Measurements from ENCODE around the gene STK32A. TPM values are rescaled to one million over a fixed set of nuclear protein-coding genes. Genes with fewer than 3 reads are reported as not detected.

The STK32A gene
- total and polyA plus RNA-seq, 2 experiments from 2014 or later = 2.4 to 2.8 TPM

DNA sequence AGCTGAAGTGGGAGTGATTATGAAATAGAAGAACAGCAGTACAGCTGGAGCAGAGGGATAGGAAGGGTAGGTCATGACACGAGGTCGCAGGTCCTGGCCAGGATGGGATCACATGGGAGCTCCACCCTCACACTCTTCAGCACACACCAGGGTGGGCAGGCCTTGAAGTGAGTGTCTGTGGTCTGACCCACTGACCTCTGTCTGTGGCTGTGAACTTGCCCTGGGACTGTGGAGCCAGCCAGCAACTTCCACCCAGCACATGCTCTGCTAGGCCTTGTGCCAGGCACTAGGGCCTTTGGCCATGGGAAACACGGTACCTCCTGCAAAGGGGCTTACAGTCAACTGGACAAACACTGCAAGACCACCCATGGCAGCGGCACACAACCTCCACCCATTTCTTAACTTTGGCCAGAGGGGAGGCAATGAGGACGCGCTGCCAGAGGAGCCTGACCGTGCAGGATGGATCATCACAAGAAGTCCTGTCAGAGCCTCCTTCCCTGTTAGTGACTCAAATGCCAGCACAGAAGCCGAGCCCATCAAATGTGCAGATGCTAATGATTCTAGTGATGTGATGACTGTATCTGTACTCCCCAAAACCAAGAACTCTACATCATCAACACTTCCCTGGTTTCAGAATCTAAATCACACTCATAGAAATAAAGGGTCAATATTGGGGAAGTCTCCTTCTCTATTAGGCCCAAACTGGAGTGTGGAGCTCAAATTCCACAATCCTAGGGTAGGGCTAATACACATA, 161.4 kb downstream of the STK32A start:
- peaks cover 94% of the 10 kb centered on the region for H3K36me3 Mint-ChIP-seq (ENCODE audit: low read depth)
- Histone ChIP-seq H3K27me3 (ENCODE audit: insufficient read depth) (no peaks in the 10 kb centered on the region), H3K27ac (ENCODE audit: low read depth) (0 out of 2 replicates have a peak overlapping the region, but pooled peaks have one; percentile 48), H3K36me3 (ENCODE audit: insufficient read depth) (peaks cover 79% of the 10 kb centered on the region), H3K4me2 (no peak overlapping the region), H3K9me2 (ENCODE audit: insufficient read depth) (no peaks in the 10 kb centered on the region), H2AFZ (no peak overlapping the region), H3K4me3 (no peak overlapping the region), H3F3A (replicated peaks; ENCODE audit: low read depth) (peaks cover 46% of the 10 kb centered on the region), H4K20me1 (replicated peaks; ENCODE audit: insufficient read depth) (peaks cover 25% of the 10 kb centered on the region), H3K79me2 (replicated peaks; ENCODE audit: insufficient read depth) (no peaks in the 10 kb centered on the region), H3K4me1 (ENCODE audit: insufficient read depth) (peaks cover 3% of the 10 kb centered on the region; the same call in 1 of the 2 replicates)
- no peak for ATAC-seq
- no peak overlapping the region for H3K4me3 Mint-ChIP-seq
- H3K9me3 Mint-ChIP-seq = no peaks in the 10 kb centered on the region
- H3K27me3 Mint-ChIP-seq (ENCODE audit: insufficient read depth, low read depth, poor library complexity) = peaks cover 12% of the 10 kb centered on the region
- peaks cover 25% of the 10 kb centered on the region for H3K4me1 Mint-ChIP-seq
- TF ChIP-seq, protein P1, sequence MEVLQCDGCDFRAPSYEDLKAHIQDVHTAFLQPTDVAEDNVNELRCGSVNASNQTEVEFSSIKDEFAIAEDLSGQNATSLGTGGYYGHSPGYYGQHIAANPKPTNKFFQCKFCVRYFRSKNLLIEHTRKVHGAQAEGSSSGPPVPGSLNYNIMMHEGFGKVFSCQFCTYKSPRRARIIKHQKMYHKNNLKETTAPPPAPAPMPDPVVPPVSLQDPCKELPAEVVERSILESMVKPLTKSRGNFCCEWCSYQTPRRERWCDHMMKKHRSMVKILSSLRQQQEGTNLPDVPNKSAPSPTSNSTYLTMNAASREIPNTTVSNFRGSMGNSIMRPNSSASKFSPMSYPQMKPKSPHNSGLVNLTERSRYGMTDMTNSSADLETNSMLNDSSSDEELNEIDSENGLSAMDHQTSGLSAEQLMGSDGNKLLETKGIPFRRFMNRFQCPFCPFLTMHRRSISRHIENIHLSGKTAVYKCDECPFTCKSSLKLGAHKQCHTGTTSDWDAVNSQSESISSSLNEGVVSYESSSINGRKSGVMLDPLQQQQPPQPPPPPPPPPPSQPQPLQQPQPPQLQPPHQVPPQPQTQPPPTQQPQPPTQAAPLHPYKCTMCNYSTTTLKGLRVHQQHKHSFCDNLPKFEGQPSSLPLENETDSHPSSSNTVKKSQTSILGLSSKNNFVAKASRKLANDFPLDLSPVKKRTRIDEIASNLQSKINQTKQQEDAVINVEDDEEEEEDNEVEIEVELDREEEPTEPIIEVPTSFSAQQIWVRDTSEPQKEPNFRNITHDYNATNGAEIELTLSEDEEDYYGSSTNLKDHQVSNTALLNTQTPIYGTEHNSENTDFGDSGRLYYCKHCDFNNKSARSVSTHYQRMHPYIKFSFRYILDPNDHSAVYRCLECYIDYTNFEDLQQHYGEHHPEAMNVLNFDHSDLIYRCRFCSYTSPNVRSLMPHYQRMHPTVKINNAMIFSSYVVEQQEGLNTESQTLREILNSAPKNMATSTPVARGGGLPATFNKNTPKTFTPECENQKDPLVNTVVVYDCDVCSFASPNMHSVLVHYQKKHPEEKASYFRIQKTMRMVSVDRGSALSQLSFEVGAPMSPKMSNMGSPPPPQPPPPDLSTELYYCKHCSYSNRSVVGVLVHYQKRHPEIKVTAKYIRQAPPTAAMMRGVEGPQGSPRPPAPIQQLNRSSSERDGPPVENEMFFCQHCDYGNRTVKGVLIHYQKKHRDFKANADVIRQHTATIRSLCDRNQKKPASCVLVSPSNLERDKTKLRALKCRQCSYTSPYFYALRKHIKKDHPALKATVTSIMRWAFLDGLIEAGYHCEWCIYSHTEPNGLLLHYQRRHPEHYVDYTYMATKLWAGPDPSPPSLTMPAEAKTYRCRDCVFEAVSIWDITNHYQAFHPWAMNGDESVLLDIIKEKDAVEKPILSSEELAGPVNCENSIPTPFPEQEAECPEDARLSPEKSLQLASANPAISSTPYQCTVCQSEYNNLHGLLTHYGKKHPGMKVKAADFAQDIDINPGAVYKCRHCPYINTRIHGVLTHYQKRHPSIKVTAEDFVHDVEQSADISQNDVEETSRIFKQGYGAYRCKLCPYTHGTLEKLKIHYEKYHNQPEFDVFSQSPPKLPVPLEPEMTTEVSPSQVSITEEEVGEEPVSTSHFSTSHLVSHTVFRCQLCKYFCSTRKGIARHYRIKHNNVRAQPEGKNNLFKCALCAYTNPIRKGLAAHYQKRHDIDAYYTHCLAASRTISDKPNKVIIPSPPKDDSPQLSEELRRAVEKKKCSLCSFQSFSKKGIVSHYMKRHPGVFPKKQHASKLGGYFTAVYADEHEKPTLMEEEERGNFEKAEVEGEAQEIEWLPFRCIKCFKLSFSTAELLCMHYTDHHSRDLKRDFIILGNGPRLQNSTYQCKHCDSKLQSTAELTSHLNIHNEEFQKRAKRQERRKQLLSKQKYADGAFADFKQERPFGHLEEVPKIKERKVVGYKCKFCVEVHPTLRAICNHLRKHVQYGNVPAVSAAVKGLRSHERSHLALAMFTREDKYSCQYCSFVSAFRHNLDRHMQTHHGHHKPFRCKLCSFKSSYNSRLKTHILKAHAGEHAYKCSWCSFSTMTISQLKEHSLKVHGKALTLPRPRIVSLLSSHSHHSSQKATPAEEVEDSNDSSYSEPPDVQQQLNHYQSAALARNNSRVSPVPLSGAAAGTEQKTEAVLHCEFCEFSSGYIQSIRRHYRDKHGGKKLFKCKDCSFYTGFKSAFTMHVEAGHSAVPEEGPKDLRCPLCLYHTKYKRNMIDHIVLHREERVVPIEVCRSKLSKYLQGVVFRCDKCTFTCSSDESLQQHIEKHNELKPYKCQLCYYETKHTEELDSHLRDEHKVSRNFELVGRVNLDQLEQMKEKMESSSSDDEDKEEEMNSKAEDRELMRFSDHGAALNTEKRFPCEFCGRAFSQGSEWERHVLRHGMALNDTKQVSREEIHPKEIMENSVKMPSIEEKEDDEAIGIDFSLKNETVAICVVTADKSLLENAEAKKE (CRISPR knock-in tag; IDR thresholded peaks at IDR 0.05) = no peak
- no peak overlapping the region for H3K27ac Mint-ChIP-seq
- DNase-seq (ENCODE audit: low spot score) = no peak

DNA sequence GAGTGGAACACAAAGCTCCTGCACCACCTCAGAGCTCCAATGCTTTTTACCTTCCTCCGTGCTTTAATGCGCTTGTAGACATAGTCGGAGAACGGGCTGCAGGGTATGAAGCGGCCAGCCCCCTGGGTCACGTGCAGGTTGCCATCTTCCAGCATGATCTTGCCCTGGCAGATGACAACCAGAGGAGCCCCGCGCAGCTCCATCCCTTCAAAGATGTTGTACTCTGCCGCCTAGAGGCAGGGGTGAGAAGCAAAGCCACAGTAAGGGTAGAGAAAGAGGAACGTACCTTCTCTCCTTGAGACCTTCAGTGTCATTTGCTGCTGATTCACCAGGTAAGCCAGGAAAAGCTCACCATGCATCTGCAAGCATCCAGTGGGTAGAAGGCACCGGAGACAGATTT, 162.8 kb downstream of the STK32A start:
- no peak overlapping the region for H3K27ac Mint-ChIP-seq
- peaks cover 18% of the 10 kb centered on the region for H4K20me1 ChIP-seq (replicated peaks; ENCODE audit: insufficient read depth)
- peaks cover 39% of the 10 kb centered on the region for H3F3A ChIP-seq (replicated peaks; ENCODE audit: low read depth)
- no peak overlapping the region for H3K27ac ChIP-seq (ENCODE audit: low read depth)
- no peaks in the 10 kb centered on the region for H3K9me2 ChIP-seq (ENCODE audit: insufficient read depth)
- H3K27me3 ChIP-seq (ENCODE audit: insufficient read depth) = no peaks in the 10 kb centered on the region
- no peak overlapping the region for H3K4me3 ChIP-seq
- no peak overlapping the region for H3K4me3 Mint-ChIP-seq
- peaks cover 11% of the 10 kb centered on the region for H3K27me3 Mint-ChIP-seq (ENCODE audit: insufficient read depth, low read depth, poor library complexity)
- no peak overlapping the region for H3K4me2 ChIP-seq
- H3K79me2 ChIP-seq (replicated peaks; ENCODE audit: insufficient read depth) = no peaks in the 10 kb centered on the region
- peaks cover 91% of the 10 kb centered on the region for H3K36me3 Mint-ChIP-seq (ENCODE audit: low read depth)
- DNase-seq (ENCODE audit: low spot score) = peak; percentile 67
- no peaks in the 10 kb centered on the region for H3K9me3 Mint-ChIP-seq
- H3K4me1 ChIP-seq (ENCODE audit: insufficient read depth) = peaks cover 3% of the 10 kb centered on the region; the same call in 1 of the 2 replicates
- no peak overlapping the region for H2AFZ ChIP-seq
- H3K36me3 ChIP-seq (ENCODE audit: insufficient read depth) = peaks cover 78% of the 10 kb centered on the region
- ATAC-seq = peak; percentile 69
- H3K4me1 Mint-ChIP-seq = peaks cover 17% of the 10 kb centered on the region
- no peak for TF ChIP-seq STAT1 (IDR thresholded peaks at IDR 0.05; ENCODE audit: unreplicated experiment)
- no peak for TF ChIP-seq CREB1 (CRISPR knock-in tag; IDR thresholded peaks at IDR 0.05; ENCODE audit: low read depth)
- no peak for TF ChIP-seq JUNB (IDR thresholded peaks at IDR 0.05; ENCODE audit: unreplicated experiment)
- TF ChIP-seq ZNF331 (CRISPR knock-in tag; IDR thresholded peaks at IDR 0.05; ENCODE audit: low read depth) = no peak
- no peak for TF ChIP-seq ZNF114 (CRISPR knock-in tag; IDR thresholded peaks at IDR 0.05)
- no peak for TF ChIP-seq EZH2phosphoT487 (IDR thresholded peaks at IDR 0.05; ENCODE audit: unreplicated experiment)
- TF ChIP-seq EZH2 (IDR thresholded peaks at IDR 0.05; ENCODE audit: low read depth, unreplicated experiment) = no peak
- no peak for TF ChIP-seq NANOG (IDR thresholded peaks at IDR 0.05; ENCODE audit: borderline replicate concordance)
- TF ChIP-seq, protein P2, sequence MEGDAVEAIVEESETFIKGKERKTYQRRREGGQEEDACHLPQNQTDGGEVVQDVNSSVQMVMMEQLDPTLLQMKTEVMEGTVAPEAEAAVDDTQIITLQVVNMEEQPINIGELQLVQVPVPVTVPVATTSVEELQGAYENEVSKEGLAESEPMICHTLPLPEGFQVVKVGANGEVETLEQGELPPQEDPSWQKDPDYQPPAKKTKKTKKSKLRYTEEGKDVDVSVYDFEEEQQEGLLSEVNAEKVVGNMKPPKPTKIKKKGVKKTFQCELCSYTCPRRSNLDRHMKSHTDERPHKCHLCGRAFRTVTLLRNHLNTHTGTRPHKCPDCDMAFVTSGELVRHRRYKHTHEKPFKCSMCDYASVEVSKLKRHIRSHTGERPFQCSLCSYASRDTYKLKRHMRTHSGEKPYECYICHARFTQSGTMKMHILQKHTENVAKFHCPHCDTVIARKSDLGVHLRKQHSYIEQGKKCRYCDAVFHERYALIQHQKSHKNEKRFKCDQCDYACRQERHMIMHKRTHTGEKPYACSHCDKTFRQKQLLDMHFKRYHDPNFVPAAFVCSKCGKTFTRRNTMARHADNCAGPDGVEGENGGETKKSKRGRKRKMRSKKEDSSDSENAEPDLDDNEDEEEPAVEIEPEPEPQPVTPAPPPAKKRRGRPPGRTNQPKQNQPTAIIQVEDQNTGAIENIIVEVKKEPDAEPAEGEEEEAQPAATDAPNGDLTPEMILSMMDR (conservative IDR thresholded peaks at IDR 0.05; ENCODE audit: low read depth in 2 of 2) = peak; percentile 49 to 71
- TF ChIP-seq POLR2AphosphoS5 (IDR thresholded peaks at IDR 0.05; ENCODE audit: low read depth) = 0 out of 2 replicates have a peak, but pooled peaks have one; percentile 10
